ENCODE results near the gene DUS4L. TPM values are rescaled to one million over a fixed set of nuclear protein-coding genes. Genes with fewer than 3 reads are reported as not detected.

The DUS4L gene
- total RNA-seq, 2 experiments from 2014 or later = 14.9 to 23.0 TPM

- no peaks in the 10 kb centered on the region for H3K4me1 ChIP-seq (ENCODE audit: insufficient read depth, low read length, poor library complexity, severe bottlenecking)
- H2AFZ ChIP-seq (ENCODE audit: low read length) = no peak overlapping the region
- TF ChIP-seq EZH2phosphoT487 (IDR thresholded peaks at IDR 0.05; ENCODE audit: borderline replicate concordance, low read depth, low read length) = no peak
- no peak for TF ChIP-seq CTCF (conservative IDR thresholded peaks at IDR 0.05; ENCODE audit: low read length)
- no peak overlapping the region for H3K4me2 ChIP-seq (ENCODE audit: low read length)
- H4K20me1 ChIP-seq (ENCODE audit: insufficient read depth, low read length) = no peaks in the 10 kb centered on the region
- H3K36me3 ChIP-seq (ENCODE audit: insufficient read depth, low read length) = peaks cover 14% of the 10 kb centered on the region; the same call in 1 of the 2 replicates
- intact Hi-C loops (cut with micrococcal nuclease; ENCODE audit: unreplicated experiment) = no loop called here
- POLR2A ChIA-PET = interaction anchor here (0.7 to 1.2 kb wide), 2 partner anchors 8 to 11 kb away, joined by 3 read pairs; no protein-coding TSS in a partner anchor
- no peak overlapping the region for H3K4me3 ChIP-seq (ENCODE audit: low read depth, low read length, poor library complexity, severe bottlenecking)
- no peaks in the 10 kb centered on the region for H3K9me3 ChIP-seq (ENCODE audit: low read length)
- no peak overlapping the region for H3K27ac ChIP-seq (ENCODE audit: low read depth, low read length, poor library complexity, severe bottlenecking)
- no peaks in the 10 kb centered on the region for H3K79me2 ChIP-seq (ENCODE audit: insufficient read depth, low read depth, low read length)
- DNase-seq (ENCODE audit: low spot score) = no peak
- no TSS peak for BruUV-seq (replicated peaks)
- H3K9me2 ChIP-seq (ENCODE audit: insufficient read depth, low read length) = no peaks in the 10 kb centered on the region
- CTCF ChIA-PET (ENCODE audit: unreplicated experiment) = no interaction called here
These were observed 34.2 kb downstream of the DUS4L start for GRCh38 chr7:107597953-107598352.

- Histone ChIP-seq H3K36me3 (ENCODE audit: insufficient read depth, low read length) (peaks cover 14% of the 10 kb centered on the region; the same call in 1 of the 2 replicates), H3K4me2 (ENCODE audit: low read length) (no peak overlapping the region), H4K20me1 (ENCODE audit: insufficient read depth, low read length) (no peaks in the 10 kb centered on the region), H3K9me2 (ENCODE audit: insufficient read depth, low read length) (no peaks in the 10 kb centered on the region), H2AFZ (ENCODE audit: low read length) (no peak overlapping the region), H3K27ac (ENCODE audit: low read depth, low read length, poor library complexity, severe bottlenecking) (no peak overlapping the region), H3K9me3 (ENCODE audit: low read length) (no peaks in the 10 kb centered on the region), H3K4me1 (ENCODE audit: insufficient read depth, low read length, poor library complexity, severe bottlenecking) (no peaks in the 10 kb centered on the region), H3K4me3 (ENCODE audit: low read depth, low read length, poor library complexity, severe bottlenecking) (no peak overlapping the region), H3K79me2 (ENCODE audit: insufficient read depth, low read depth, low read length) (no peaks in the 10 kb centered on the region)
- POLR2A ChIA-PET = interaction anchor here (1.0 to 1.3 kb wide), 3 partner anchors 13 to 102 kb away, joined by 3 to 5 read pairs (median 3); no protein-coding TSS in a partner anchor
- DNase-seq (ENCODE audit: low spot score) = no peak
- intact Hi-C loops (cut with micrococcal nuclease; ENCODE audit: unreplicated experiment) = no loop called here
- TF ChIP-seq CTCF (conservative IDR thresholded peaks at IDR 0.05; ENCODE audit: low read length) = no peak
- no peak for TF ChIP-seq EZH2phosphoT487 (IDR thresholded peaks at IDR 0.05; ENCODE audit: borderline replicate concordance, low read depth, low read length)
- BruUV-seq (replicated peaks) = no TSS peak
- CTCF ChIA-PET (ENCODE audit: unreplicated experiment) = no interaction called here
These were observed 35.5 kb downstream of the DUS4L start for GRCh38 chr7:107599262-107599661.

- no TSS peak for BruUV-seq (replicated peaks)
- POLR2A ChIA-PET = no interaction called here
- TF ChIP-seq EZH2phosphoT487 (IDR thresholded peaks at IDR 0.05; ENCODE audit: borderline replicate concordance, low read depth, low read length) = no peak
- Histone ChIP-seq H3K79me2 (ENCODE audit: insufficient read depth, low read depth, low read length) (no peaks in the 10 kb centered on the region), H3K4me3 (ENCODE audit: low read depth, low read length, poor library complexity, severe bottlenecking) (no peak overlapping the region), H2AFZ (ENCODE audit: low read length) (no peak overlapping the region), H3K27ac (ENCODE audit: low read depth, low read length, poor library complexity, severe bottlenecking) (no peak overlapping the region), H3K9me2 (ENCODE audit: insufficient read depth, low read length) (no peaks in the 10 kb centered on the region), H3K4me2 (ENCODE audit: low read length) (no peak overlapping the region), H3K4me1 (ENCODE audit: insufficient read depth, low read length, poor library complexity, severe bottlenecking) (no peaks in the 10 kb centered on the region), H4K20me1 (ENCODE audit: insufficient read depth, low read length) (no peaks in the 10 kb centered on the region), H3K9me3 (ENCODE audit: low read length) (no peaks in the 10 kb centered on the region), H3K36me3 (ENCODE audit: insufficient read depth, low read length) (peaks cover 4% of the 10 kb centered on the region; the same call in 1 of the 2 replicates)
- CTCF ChIA-PET (ENCODE audit: unreplicated experiment) = no interaction called here
- DNase-seq (ENCODE audit: low spot score) = no peak
- intact Hi-C loops (cut with micrococcal nuclease; ENCODE audit: unreplicated experiment) = no loop called here
These were observed 37.0 kb downstream of the DUS4L start for GRCh38 chr7:107600816-107601215.
